Glomerular endothelial cell (primary cell): ENCODE results near the gene TSPAN18. TPM values are rescaled to one million over a fixed set of nuclear protein-coding genes. Genes with fewer than 3 reads are reported as not detected.

ENCODE experiments used
- DNase-seq: peaks from one replicate; pipeline ENCODE4 v3.0.0-alpha.2; 2011; ENCODE audit warnings: low read depth, low spot score; ENCODE audit errors: extremely low read depth
- total RNA-seq: library from RNA; depleted of rRNA; stranded (reverse); fragments of >200 nt; gene quantifications from 2 replicates; pipeline ENCODE4 v1.2.3, GENCODE V29; 2015

The TSPAN18 gene
- total RNA-seq, 1 donor from 2014 or later = 128 TPM

DNA sequence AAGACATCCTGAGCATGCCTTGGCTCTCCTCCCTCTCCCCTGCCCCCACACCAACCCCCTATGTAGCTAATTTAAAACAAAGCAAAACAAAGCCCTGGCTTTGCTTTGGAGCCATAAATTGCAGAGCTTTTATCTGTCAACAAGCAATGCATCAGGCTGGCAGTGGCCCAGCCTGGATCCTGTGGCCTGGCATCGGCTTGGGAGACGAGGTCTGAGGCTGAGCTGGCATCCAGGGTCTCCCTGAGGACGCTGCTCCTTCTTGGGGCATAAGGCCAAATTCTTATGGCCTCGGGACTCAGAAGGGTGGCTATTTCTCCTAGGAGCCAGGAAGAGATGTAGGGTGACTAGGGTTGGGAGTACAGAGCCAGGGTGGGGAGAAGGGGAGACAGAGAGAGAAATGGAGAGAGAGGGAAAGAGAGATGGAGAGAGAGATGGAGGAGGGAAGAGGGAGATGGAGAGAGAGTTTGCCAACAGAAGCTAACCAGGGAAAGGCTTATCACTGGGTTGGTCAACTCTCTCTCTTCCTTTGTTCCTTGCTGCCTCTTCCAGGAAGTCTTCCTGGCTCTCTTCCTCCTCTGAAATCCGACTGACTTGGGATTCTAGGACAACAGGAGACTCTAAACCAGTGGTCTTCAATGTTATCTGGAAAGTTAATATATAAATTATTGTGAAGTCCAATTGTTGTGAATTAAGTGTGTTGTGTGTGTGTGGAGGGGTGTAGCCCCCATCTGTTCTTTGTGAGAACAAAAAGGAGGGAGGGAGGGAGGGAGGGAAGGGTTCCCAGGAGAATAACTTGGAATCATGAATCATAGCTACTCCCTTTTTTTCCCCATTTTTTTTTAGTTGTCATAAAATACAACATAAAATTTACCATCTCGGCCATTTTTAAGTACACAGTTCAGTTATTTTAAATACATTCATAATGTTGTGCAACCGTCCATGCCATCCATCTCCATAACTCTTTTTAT, 29.1 kb downstream of the TSPAN18 start:
- no peak for DNase-seq

- no peak for DNase-seq
These were observed 32.2 kb downstream of the TSPAN18 start for GRCh38 chr11:44758983-44759382.

- no peak for DNase-seq
These were observed 33.1 kb downstream of the TSPAN18 start for GRCh38 chr11:44759743-44760476.

- no peak for DNase-seq
These were observed 33.7 kb downstream of the TSPAN18 start for GRCh38 chr11:44760477-44760872.

DNA sequence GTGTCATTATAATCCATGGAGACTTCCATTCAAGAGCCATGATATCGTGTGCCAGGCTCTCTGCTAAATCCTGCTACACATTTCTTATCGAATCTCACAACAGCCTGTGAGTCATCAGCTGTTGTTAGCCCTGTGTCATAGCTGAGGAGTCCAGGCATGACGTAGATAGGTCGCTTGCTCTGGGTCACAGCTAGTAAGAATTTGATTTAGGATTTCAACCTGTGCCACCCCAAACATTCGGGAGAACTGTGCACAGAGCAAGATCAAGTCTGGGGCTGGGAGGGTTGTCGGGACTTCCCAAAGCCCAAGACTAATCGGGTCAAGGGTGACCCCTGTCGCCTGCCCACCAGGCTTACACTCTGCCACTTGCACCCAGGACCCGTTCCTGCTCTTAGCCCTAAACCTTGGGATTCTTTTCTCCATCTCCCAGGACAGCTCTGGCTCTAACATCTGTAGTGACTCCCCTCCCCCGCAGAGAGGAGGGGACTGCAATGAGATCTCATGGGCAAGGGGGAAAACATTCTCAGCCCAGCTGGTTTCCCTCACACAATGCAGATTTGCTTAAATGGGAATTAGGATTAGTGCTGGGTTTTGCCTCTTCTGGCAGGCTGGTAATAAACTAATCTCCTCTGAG, 34.3 kb downstream of the TSPAN18 start:
- DNase-seq = no peak

DNA sequence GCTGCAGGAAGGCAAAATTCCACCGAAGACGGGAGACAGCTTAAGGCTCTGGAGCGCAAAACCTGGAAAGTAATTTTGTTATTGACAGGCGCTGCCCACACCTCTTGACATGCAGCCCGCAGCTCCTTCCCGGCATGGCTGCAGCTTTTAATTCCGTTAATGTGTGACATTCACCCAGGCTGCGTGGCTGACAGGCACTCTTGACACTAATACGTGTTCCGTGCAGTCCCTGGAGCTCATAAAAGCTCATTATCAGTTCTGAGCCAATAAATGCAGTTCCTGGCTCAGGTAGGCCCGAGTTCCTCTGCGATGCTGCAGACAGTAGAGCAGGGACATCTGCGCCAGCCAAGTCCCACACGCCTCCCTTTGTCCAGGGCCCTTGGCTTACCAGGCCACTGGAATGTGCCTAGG, 34.8 kb downstream of the TSPAN18 start:
- no peak for DNase-seq

- DNase-seq = no peak
These were observed 36.5 kb downstream of the TSPAN18 start for GRCh38 chr11:44763121-44763820.

- no peak for DNase-seq
These were observed 37.8 kb downstream of the TSPAN18 start for GRCh38 chr11:44764583-44764982.

GRCh38 chr11:44765026-44765595, 38.3 kb downstream of the TSPAN18 start:
- DNase-seq = no peak

DNA sequence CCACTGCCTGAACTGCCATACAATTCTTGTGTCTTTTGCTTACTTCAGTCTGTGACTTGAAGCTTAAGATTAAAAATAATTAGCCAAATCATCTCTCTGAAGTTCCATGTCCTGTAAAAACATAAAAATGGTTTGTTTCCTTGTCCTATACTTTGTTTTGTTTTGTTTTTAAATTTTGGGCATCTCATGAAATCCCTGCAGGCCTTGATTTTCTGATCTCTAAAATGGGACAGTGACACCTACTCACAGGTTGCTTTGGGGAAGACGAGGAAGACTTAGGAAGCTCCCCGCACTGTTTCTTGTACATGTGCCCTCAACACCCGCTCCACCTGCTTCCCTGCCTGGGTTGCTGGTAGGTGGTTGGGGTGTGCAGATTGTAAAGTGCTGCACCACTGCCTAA, 38.9 kb downstream of the TSPAN18 start:
- no peak for DNase-seq

GRCh38 chr11:44766112-44766971, 39.6 kb downstream of the TSPAN18 start:
- no peak for DNase-seq

- no peak for DNase-seq
These were observed 40.2 kb downstream of the TSPAN18 start for GRCh38 chr11:44766972-44767278.

GRCh38 chr11:44767421-44767820, 40.7 kb downstream of the TSPAN18 start:
- no peak for DNase-seq

- no peak for DNase-seq
These were observed 43.6 kb downstream of the TSPAN18 start for GRCh38 chr11:44770401-44770800.

DNA sequence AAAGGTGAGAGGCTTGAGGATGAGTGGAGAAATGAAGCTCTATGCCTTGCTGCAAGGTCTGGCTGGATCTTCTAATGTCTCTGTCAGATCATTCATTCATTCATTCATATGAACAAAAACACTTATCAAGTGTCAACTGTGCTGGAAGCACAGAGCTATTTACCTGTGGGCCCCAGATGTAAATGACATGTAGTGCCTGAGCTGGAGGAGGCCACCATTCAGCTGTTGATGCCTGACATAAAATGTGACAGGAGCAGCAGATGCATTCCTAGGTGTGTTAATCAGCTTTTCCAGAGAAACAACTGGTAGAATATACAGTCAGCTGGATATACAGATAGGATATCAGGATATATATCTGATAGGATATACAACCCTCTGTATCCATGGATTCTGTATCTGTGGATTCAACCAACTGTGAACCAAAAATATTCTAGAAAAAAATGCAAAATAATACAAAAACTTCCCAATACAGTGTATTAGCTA, 44.5 kb downstream of the TSPAN18 start:
- no peak for DNase-seq

DNA sequence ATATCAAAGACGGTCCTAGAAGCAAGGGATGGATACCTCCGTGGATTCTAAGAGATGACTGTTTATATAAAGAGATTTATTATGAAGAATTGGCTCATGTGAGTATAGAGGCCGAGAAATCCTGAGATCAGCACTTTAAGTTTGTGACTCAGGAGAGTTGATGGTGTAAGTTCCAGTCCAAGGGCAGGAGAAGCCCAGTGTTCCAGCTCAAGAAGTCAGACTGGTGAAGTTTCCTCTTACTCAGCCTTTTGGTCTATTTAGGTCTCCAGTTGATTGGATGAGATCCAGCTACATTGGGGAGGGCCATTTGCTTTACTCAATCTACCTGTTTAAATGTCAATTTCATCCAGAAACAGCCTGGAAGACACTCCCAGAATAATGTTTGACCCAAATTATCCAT, 45.1 kb downstream of the TSPAN18 start:
- no peak for DNase-seq

- DNase-seq = no peak
These were observed 46.7 kb downstream of the TSPAN18 start for GRCh38 chr11:44773351-44773965.

DNA sequence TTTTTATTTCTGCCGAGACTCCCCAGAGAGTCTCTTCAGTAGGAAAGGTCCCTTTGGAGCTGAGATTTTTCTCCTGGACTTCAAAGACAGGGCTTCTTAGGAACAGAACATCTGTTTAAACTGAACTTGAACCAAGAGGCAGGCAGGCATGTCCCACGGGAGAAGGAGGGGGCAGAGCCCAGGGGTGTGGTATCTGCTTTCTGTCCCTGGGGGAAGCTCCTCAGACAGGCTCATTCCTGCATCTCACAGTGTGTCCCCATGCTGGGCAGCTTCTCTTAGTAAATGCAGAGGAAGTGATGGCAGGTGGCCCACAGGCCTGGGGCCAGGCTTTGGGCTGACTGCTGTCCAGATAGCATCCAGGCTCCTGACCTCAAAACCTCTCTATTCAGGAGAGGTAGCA, 47.3 kb downstream of the TSPAN18 start:
- DNase-seq = no peak

GRCh38 chr11:44774731-44775130, 48.0 kb downstream of the TSPAN18 start:
- DNase-seq = no peak
